A549 (cell line): ENCODE data around the gene MAGEF1.

ENCODE experiments used
- CBX8 ChIP-seq: fragments of 200-600 bp; sonication (generic); IDR thresholded peaks from 2 replicates; pipeline ENCODE4 v1.6.1; 2016
- CEBPB ChIP-seq, 2 experiments: fragments of >200 bp in 1 of 2; sonication (Bioruptor Twin) in 1 of 2; formaldehyde crosslinking in 1 of 2; IDR thresholded peaks; 2 replicates each; pipeline ENCODE4 v1.6.1; 2012 to 2016
- CTCF ChIP-seq: fragments of >200 bp; sonication (Bioruptor Twin); formaldehyde crosslinking; IDR thresholded peaks from 3 replicates; pipeline ENCODE4 v1.5.1; 2016
- JUNB ChIP-seq: fragments of >200 bp; sonication (Bioruptor Twin); formaldehyde crosslinking; IDR thresholded peaks from 2 replicates; pipeline ENCODE4 v1.6.1; 2016
- POLR2A ChIP-seq: IDR thresholded peaks from 2 replicates; pipeline ENCODE4 v1.6.1; 2012; ENCODE audit warnings: mild to moderate bottlenecking, low read length
- REST ChIP-seq: fragments of 200-600 bp; sonication (generic); IDR thresholded peaks from 2 replicates; pipeline ENCODE4 v1.6.1; 2016; ENCODE audit warnings: antibody characterized with exemption, mild to moderate bottlenecking, moderate library complexity

GRCh38 chr3:184683234-184683633, 28.6 kb downstream of the MAGEF1 start:
- TF ChIP-seq CTCF (no peak), JUNB (no peak), REST (no peak), POLR2A (no peak), CBX8 (no peak), CEBPB (IDR thresholded peaks at IDR 0.05) (no peak)
